HG03575 (cell line): ENCODE measurements around the gene RAI1.

ENCODE experiments used
- ATAC-seq: cut with Tn5 transposase; IDR thresholded peaks from one replicate; pipeline ENCODE4 v1.9.1; 2021; ENCODE audit not compliant: unreplicated experiment, insufficient number of reproducible peaks, low FRiP score; ENCODE audit errors: extremely low read depth

The RAI1 gene

DNA sequence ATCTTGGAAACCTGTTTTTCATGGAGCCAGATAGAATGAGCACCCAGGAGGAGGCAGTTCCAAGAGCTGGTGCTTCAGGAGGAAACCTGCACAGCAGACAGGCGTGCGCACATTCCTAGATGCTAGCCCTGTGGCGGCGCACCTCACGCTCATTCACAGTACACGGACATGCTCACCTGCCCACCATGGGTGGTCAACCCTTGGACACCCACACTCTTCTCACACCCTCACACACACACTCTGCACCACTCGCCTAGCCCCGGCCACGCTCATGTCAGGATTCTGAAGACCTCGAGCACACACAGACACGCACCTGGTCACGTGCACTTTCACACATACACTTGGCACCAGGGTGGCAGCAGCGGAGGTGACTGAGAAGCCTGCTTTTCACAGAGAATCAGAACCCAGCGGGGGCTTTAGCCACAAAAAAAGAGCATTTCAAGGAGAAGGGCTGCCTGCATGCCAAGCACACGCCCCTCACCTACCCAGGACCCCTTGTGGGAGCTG lies 28.6 kb downstream of the RAI1 start:
- no peak for ATAC-seq

GRCh38 chr17:17710355-17710727 lies 29.1 kb downstream of the RAI1 start:
- no peak for ATAC-seq

- ATAC-seq = no peak
Observed at GRCh38 chr17:17710728-17711541, 29.7 kb downstream of the RAI1 start.

DNA sequence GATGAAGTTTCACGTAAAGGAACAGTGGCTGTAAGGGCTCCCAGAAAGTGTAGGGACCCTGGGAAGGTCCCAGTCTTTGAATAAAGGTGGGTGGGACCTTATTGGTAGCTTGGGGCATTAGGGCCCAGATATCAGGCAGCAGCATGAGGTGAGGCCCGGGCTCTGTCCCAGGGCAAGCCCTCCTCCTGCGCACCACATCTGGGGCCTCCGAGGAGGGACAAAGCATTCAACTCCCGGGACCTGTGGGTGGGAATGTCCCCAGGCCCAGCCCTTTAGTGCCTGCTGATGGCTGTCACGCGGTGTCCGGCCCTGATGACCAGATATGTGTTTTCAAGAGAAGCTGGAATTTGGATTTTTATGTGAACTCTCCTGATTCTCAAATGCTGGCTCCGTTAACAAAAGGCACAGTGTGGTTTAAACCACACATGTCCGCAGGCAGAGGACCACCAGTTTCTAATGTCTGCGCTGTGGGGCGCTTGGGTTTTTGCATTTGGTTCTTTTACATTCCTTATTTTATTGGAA lies 30.4 kb downstream of the RAI1 start:
- no peak for ATAC-seq

DNA sequence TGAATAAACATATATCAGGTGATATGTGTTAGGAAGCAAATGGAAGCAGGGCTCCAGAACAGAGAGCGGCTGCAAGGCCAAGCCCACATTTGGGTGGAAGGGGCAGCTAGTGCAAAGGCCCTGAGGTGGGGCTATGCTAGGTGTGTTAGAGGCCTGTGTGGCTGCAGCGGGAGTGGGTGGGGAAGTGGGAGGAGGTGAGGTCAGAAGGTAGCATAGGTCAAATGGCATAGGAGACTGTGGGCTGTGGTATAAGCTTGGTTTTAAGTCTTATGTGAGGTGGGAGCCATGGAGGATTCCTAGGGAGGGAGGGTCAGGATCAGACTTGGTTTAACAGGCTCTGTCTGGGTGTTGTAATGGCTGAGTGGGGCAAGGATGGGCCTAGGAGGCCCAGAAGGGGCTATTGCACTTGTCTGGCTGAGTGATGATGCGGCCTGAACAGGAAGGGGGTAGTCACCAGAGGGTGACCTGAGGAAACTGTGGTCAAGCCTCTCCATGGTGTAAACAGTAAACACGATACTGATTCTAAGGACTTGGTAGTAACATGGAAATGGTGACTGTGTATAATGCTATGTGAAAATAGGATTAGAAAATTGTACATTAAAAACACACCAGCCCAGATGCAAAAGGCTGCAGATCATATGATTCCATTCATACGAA lies 31.1 kb downstream of the RAI1 start:
- ATAC-seq = peak; percentile 78

DNA sequence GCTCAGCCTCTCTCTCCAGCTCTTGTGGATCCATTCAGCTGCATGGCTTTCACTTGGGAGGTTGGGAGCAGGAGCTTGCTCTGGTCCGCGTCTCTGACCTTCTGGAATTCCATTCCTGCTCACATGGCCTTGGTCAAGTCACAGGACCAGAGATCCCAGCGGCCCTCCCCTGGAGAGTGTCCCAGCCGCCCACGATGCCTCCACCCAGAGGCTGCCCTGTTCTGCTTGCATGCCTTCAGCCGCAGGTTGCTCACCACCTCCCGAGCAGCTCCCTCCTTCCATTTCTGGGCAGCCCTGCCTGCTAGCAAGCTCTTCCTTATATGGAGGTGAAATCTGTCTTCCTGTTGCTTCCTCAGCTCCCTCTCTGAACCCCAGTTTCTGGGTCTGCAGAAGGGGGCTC lies 32.6 kb downstream of the RAI1 start:
- no peak for ATAC-seq

- ATAC-seq = no peak
Observed at GRCh38 chr17:17714261-17714866, 33.1 kb downstream of the RAI1 start.

DNA sequence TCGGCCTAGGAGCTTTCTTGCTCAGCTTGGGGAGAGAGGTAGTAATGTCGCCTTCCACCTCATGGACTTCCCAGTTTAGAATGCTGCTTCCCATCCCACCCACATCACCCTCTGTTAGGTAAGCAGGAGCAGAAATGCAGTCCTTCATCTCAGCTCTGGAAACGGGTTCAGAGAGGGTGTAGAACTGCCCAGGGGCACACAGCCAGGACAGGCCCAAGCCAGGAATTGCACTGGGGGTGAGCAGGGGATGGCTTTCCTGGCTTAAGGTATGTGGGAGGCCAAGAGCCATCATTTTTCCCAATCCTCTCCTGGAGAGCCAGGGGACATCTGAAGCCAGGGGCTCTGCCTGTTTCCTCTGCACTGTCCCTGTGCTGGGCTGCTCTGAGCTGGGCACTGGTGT lies 33.6 kb downstream of the RAI1 start:
- no peak for ATAC-seq

DNA sequence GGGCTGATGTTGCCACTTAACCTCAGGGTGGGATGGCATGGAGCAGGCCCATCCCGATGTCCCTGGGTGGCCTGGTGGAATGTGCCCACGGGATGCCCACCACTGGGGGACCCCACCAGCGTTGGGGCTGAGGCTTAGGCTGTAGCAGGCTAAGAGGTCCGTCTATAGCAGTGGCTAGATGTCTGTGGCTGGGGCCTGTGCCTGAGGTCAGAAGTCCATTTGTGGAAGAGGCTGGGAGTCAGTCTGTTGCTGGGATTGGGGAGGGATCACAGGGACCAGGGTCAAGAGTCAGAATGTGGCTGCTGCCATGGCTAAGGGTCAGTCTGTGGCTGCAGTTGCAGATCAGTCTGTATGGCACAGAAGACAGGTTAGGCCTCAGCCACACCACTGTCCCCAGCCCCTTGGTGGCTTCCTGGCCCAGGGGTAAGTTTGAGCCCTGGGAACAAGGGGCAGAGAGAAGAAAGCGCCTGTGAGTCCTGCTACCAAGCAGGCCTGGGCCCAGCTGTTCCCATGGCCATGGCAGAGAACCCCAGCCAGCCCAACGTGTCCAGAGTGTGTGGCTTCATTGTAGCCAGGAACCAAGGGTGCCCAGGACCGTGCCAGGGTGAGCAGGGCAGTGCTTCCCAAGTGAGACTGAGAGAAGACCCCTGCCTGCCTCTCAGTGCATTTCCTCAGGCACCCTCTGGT lies 35.7 kb downstream of the RAI1 start:
- ATAC-seq = no peak

- ATAC-seq = no peak
Observed at GRCh38 chr17:17718251-17718650, 37.0 kb downstream of the RAI1 start.

GRCh38 chr17:17719199-17719940 lies 38.1 kb downstream of the RAI1 start:
- ATAC-seq = no peak

DNA sequence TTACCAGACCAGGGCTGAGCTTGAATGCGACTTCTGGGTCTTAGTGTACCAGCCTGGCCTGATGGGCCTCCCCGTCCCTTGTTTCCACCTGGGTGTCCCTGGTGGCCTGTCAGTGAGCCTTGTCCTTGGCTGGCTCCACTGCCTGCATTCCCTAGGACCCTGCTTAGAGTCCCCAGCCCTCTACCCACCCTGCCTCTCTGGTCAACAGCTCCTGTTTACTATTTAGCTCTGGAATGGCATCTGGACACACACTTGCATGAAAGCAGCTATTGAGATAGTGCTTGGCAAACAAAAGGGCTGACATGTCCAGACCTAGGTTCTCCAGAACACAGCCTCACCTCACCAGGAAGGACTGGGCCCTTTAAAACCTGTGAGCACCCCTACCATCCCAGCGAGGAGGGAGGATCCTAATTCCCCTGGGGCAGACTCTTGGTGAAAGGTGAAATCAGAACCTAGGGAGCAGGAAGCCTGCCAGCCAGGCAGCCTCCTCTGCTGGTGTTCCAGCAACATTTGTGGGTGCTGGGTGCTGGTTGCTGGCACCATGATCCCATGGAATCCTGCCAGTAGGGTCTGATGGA lies 38.8 kb downstream of the RAI1 start:
- no peak for ATAC-seq

GRCh38 chr17:17721140-17721668 lies 39.9 kb downstream of the RAI1 start:
- no peak for ATAC-seq

DNA sequence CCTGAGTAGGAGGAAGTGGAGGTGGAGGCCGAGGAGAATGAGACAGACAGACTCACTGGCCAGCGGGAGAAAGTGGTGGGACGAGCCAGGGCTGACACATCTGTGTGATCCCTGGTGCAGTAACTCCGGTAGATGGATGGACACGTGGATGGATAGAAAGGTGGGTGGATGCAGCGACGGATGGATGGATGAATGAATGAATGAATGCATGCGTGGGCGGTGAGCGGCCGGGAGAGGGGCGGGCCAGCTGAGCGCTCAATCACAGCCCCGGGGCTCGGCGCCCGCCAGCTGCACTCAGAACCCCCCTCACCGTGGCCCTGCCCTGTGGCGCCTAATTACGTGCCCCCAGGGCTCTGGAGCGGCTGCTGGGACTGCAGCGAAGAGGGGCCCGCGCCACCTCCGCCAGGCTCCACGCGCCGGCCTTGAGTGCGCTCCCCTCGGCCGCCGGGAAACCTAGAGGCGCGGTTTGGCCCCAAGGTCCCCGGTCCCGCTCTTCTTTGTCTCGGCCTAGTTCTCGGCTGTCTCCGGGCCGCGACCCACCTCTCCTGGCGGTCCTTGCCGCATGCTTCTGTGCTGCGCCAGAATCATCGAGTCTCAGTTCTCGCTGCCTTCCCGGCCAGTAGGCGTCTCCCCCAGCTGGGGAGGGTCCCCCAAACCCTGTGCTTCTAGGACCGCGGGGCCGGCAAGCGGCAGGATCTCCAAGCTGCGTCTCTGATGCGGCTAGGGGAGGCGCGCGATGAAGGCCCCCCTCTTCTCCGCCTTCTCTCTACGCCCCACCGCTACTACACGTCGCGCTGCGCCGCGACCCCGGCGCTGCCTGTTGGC lies 41.0 kb downstream of the RAI1 start:
- ATAC-seq = no peak

GRCh38 chr17:17722906-17723353 lies 41.7 kb downstream of the RAI1 start:
- ATAC-seq = no peak

- no peak for ATAC-seq
Observed at GRCh38 chr17:17723354-17724261, 42.4 kb downstream of the RAI1 start.
